Measurements from ENCODE around the gene TENT5D.

GRCh38 chrX:80486299-80486698 lies 66.1 kb downstream of the TENT5D start:
- TF ChIP-seq POLR2A (IDR thresholded peaks at IDR 0.05) = no peak
- TF ChIP-seq POLR2AphosphoS5 (IDR thresholded peaks at IDR 0.05) = no peak

All from prostate gland (tissue), 1 donor.